ENCODE results near the gene DUOX2.

DUOX2 gene

GRCh38 chr15:45114076-45114750, at the start of gene DUOX2, which contains the start of gene DUOXA2:
Gene DUOX2, minus strand, starts transcription at chr15:45114172. Its CDS starts 761 bp downstream, at chr15:45113411.
Gene DUOXA2, plus strand, starts transcription at chr15:45114326. Its CDS starts 280 bp downstream, at chr15:45114606.
- DNase-seq (ENCODE audit: low read depth in 2 of 2), result no peak

- DNase-seq (ENCODE audit: low read depth in 2 of 2), result no peak
Measured at GRCh38 chr15:45163508-45163856, 49.5 kb upstream of the DUOX2 start.

- DNase-seq (ENCODE audit: low read depth in 2 of 2), result peak; percentile 40 to 59
Measured at GRCh38 chr15:45162771-45163507, 49.0 kb upstream of the DUOX2 start.

GRCh38 chr15:45161666-45162065, 47.7 kb upstream of the DUOX2 start:
- DNase-seq (ENCODE audit: low read depth in 2 of 2), result no peak

GRCh38 chr15:45157974-45158373, 44.0 kb upstream of the DUOX2 start:
- no peak for DNase-seq (ENCODE audit: low read depth in 2 of 2)

- no peak for DNase-seq (ENCODE audit: low read depth in 2 of 2)
Measured at GRCh38 chr15:45156744-45157455, 42.9 kb upstream of the DUOX2 start.

GRCh38 chr15:45155739-45156138, 41.8 kb upstream of the DUOX2 start:
- no peak for DNase-seq (ENCODE audit: low read depth in 2 of 2)

- DNase-seq (ENCODE audit: low read depth in 2 of 2), result no peak
Measured at GRCh38 chr15:45151998-45152828, 38.2 kb upstream of the DUOX2 start.

- DNase-seq (ENCODE audit: low read depth in 2 of 2), result no peak
Measured at GRCh38 chr15:45150997-45151396, 37.0 kb upstream of the DUOX2 start.

- no peak for DNase-seq (ENCODE audit: low read depth in 2 of 2)
Measured at GRCh38 chr15:45150481-45150880, 36.5 kb upstream of the DUOX2 start.

GRCh38 chr15:45149060-45149459, 35.1 kb upstream of the DUOX2 start:
- no peak for DNase-seq (ENCODE audit: low read depth in 2 of 2)

GRCh38 chr15:45148076-45149059, 34.4 kb upstream of the DUOX2 start:
- DNase-seq (ENCODE audit: low read depth in 2 of 2), result no peak

GRCh38 chr15:45147606-45148005, 33.6 kb upstream of the DUOX2 start:
- DNase-seq (ENCODE audit: low read depth in 2 of 2), result no peak

GRCh38 chr15:45146405-45146804, 32.4 kb upstream of the DUOX2 start:
- no peak for DNase-seq (ENCODE audit: low read depth in 2 of 2)

- no peak for DNase-seq (ENCODE audit: low read depth in 2 of 2)
Measured at GRCh38 chr15:45144775-45145174, 30.8 kb upstream of the DUOX2 start.

- no peak for DNase-seq (ENCODE audit: low read depth in 2 of 2)
Measured at GRCh38 chr15:45143946-45144345, 30.0 kb upstream of the DUOX2 start.

- no peak for DNase-seq (ENCODE audit: low read depth in 2 of 2)
Measured at GRCh38 chr15:45143056-45143455, 29.1 kb upstream of the DUOX2 start.

- DNase-seq (ENCODE audit: low read depth in 2 of 2), result no peak
Measured at GRCh38 chr15:45141386-45141785, 27.4 kb upstream of the DUOX2 start.

- no peak for DNase-seq (ENCODE audit: low read depth in 2 of 2)
Measured at GRCh38 chr15:45140557-45141250, 26.7 kb upstream of the DUOX2 start.

GRCh38 chr15:45139770-45140169, 25.8 kb upstream of the DUOX2 start:
- DNase-seq (ENCODE audit: low read depth in 2 of 2), result no peak

Measured in stimulated activated CD8-positive, alpha-beta memory T cell treated with anti-CD3 and anti-CD28 coated beads, Interleukin-2, amount 100 ng/mL, for 48 hours (primary cell).